ENCODE data around the gene RAB31. TPM values are rescaled to one million over a fixed set of nuclear protein-coding genes. Genes with fewer than 3 reads are reported as not detected.

Gene RAB31
- total RNA-seq, 1 experiment from 2014 or later = 9.5 TPM

DNA sequence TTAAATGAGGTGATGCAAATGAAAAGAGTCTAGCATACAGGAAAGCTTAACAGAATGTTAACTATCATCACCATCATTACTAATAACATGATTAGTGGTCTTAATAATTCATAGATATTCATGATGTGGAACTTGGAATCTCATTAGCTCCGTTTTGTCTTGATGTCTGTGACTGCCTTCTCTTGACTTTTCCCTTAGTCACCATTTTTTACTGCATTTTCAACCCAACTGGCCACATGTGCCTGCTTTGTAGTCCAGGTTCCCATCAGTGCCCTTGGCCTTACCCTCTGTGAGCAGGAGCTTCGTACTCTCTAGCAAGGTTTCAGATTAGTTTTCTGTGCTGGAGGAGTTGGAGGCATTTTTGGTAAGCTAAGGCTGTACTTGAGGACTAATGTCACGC is 47.0 kb downstream of the RAB31 start:
- Histone ChIP-seq H3K27me3 (replicated peaks; ENCODE audit: control insufficient read depth, insufficient read depth, low read length) (no peaks in the 10 kb centered on the region), H3K9me3 (no peaks in the 10 kb centered on the region), H3K4me3 (ENCODE audit: low read depth, low read length) (no peak overlapping the region), H3K36me3 (ENCODE audit: control insufficient read depth, insufficient read depth, low read length) (no peaks in the 10 kb centered on the region), H3K4me1 (no peaks in the 10 kb centered on the region)
- no peaks in the 10 kb centered on the region for H3K36me3 Mint-ChIP-seq (ENCODE audit: insufficient read depth, unreplicated experiment)
- H3K27me3 Mint-ChIP-seq (ENCODE audit: insufficient read depth, unreplicated experiment) = no peaks in the 10 kb centered on the region
- TF ChIP-seq, protein P1, sequence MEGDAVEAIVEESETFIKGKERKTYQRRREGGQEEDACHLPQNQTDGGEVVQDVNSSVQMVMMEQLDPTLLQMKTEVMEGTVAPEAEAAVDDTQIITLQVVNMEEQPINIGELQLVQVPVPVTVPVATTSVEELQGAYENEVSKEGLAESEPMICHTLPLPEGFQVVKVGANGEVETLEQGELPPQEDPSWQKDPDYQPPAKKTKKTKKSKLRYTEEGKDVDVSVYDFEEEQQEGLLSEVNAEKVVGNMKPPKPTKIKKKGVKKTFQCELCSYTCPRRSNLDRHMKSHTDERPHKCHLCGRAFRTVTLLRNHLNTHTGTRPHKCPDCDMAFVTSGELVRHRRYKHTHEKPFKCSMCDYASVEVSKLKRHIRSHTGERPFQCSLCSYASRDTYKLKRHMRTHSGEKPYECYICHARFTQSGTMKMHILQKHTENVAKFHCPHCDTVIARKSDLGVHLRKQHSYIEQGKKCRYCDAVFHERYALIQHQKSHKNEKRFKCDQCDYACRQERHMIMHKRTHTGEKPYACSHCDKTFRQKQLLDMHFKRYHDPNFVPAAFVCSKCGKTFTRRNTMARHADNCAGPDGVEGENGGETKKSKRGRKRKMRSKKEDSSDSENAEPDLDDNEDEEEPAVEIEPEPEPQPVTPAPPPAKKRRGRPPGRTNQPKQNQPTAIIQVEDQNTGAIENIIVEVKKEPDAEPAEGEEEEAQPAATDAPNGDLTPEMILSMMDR (IDR thresholded peaks at IDR 0.05; ENCODE audit: insufficient read depth in 1 of 2, low read depth in 1 of 2, low read length in 1 of 2, severe bottlenecking in 1 of 2, unreplicated experiment in 1 of 2) = no peak
- intact Hi-C loops (cut with micrococcal nuclease; ENCODE audit: unreplicated experiment) = no loop called here
- no peaks in the 10 kb centered on the region for H3K4me1 Mint-ChIP-seq (ENCODE audit: low read depth, unreplicated experiment)
- CTCF ChIA-PET = no interaction called here
- no peak overlapping the region for H3K27ac Mint-ChIP-seq (ENCODE audit: unreplicated experiment)
- no peaks in the 10 kb centered on the region for H3K9me3 Mint-ChIP-seq (ENCODE audit: unreplicated experiment)
- H3K4me3 Mint-ChIP-seq (ENCODE audit: unreplicated experiment) = no peak overlapping the region
- no peak for DNase-seq
- POLR2A ChIA-PET = no interaction called here
- no TSS peak for BruUV-seq (replicated peaks)

DNA sequence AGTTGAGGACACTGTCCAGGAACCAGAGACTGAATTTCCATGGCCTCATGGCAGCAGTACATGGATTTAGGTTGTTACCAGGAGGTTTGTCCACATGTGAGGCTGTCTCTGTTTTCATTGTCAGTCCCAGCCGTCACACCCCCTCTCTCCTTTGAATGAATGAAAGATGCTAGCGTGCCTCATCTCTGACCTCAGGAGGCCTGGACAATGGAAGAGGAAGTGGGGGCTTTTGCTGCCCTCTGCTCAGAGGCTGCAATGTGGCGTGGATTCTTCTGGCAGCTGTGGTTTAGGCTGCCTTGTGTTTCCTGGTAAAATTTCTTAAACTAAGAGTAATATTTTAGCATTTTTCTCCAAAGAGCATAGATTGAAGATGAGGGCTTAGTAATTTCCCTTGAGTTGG is 47.5 kb downstream of the RAB31 start:
- no peak overlapping the region for H3K4me3 Mint-ChIP-seq (ENCODE audit: unreplicated experiment)
- CTCF ChIA-PET = no interaction called here
- no TSS peak for BruUV-seq (replicated peaks)
- TF ChIP-seq, protein P1 (IDR thresholded peaks at IDR 0.05; ENCODE audit: insufficient read depth in 1 of 2, low read depth in 1 of 2, low read length in 1 of 2, severe bottlenecking in 1 of 2, unreplicated experiment in 1 of 2) = no peak
- Histone ChIP-seq H3K27me3 (replicated peaks; ENCODE audit: control insufficient read depth, insufficient read depth, low read length) (no peaks in the 10 kb centered on the region), H3K9me3 (no peaks in the 10 kb centered on the region), H3K4me3 (ENCODE audit: low read depth, low read length) (no peak overlapping the region), H3K36me3 (ENCODE audit: control insufficient read depth, insufficient read depth, low read length) (no peaks in the 10 kb centered on the region), H3K4me1 (no peaks in the 10 kb centered on the region)
- POLR2A ChIA-PET = no interaction called here
- no peaks in the 10 kb centered on the region for H3K36me3 Mint-ChIP-seq (ENCODE audit: insufficient read depth, unreplicated experiment)
- intact Hi-C loops (cut with micrococcal nuclease; ENCODE audit: unreplicated experiment) = no loop called here
- H3K4me1 Mint-ChIP-seq (ENCODE audit: low read depth, unreplicated experiment) = no peaks in the 10 kb centered on the region
- no peaks in the 10 kb centered on the region for H3K9me3 Mint-ChIP-seq (ENCODE audit: unreplicated experiment)
- H3K27ac Mint-ChIP-seq (ENCODE audit: unreplicated experiment) = no peak overlapping the region
- no peak for DNase-seq
- no peaks in the 10 kb centered on the region for H3K27me3 Mint-ChIP-seq (ENCODE audit: insufficient read depth, unreplicated experiment)

DNA sequence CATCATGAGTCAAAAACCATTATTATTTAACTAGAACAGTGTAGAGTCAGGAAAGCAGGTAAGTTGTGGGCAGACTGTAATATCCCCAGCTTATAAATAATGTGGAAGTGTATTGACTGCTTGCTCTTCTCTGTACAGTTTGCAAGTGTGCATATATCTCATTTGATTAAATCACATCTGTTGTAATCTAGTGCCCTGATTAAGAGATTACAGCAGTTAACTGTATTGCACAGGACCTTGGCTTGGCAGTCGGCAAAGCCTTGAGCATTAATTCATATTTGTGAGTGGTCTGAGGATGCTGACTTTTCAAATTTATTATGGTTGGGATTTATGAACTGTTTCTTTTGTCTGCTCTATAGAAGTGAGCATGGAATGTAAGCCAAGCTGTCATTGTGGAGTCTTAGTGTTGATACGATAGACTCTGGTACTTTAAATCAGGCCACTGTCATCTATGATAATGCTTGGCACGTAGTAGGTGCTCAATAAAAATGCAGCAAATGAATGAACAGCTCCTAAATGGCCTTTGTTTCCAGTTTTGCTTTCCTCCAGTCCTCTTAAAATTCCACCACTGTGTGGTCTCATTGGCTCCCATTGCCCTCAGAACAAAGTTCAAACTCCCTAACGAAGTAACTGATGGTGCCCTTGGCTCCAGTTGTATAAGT is 48.3 kb downstream of the RAB31 start:
- H3K9me3 ChIP-seq = no peaks in the 10 kb centered on the region
- intact Hi-C loops (cut with micrococcal nuclease; ENCODE audit: unreplicated experiment) = no loop called here
- Mint-ChIP-seq H3K4me1 (ENCODE audit: low read depth, unreplicated experiment) (no peaks in the 10 kb centered on the region), H3K4me3 (ENCODE audit: unreplicated experiment) (no peak overlapping the region), H3K27ac (ENCODE audit: unreplicated experiment) (no peak overlapping the region), H3K36me3 (ENCODE audit: insufficient read depth, unreplicated experiment) (no peaks in the 10 kb centered on the region), H3K9me3 (ENCODE audit: unreplicated experiment) (no peaks in the 10 kb centered on the region), H3K27me3 (ENCODE audit: insufficient read depth, unreplicated experiment) (no peaks in the 10 kb centered on the region)
- no peaks in the 10 kb centered on the region for H3K27me3 ChIP-seq (replicated peaks; ENCODE audit: control insufficient read depth, insufficient read depth, low read length)
- no peak for DNase-seq
- ChIA-PET CTCF (no interaction called here), POLR2A (no interaction called here)
- no peaks in the 10 kb centered on the region for H3K36me3 ChIP-seq (ENCODE audit: control insufficient read depth, insufficient read depth, low read length)
- no TSS peak for BruUV-seq (replicated peaks)
- no peaks in the 10 kb centered on the region for H3K4me1 ChIP-seq
- no peak overlapping the region for H3K4me3 ChIP-seq (ENCODE audit: low read depth, low read length)
- TF ChIP-seq, protein P1 (IDR thresholded peaks at IDR 0.05; ENCODE audit: insufficient read depth in 1 of 2, low read depth in 1 of 2, low read length in 1 of 2, severe bottlenecking in 1 of 2, unreplicated experiment in 1 of 2) = no peak
